Measurements from ENCODE around the gene CTXND2.
"Not testable (repeated sequence)": the region's sequence is repeated elsewhere in the genome, so short reads cannot be mapped to it uniquely, and the experiment has no call there.

CTXND2 gene

DNA sequence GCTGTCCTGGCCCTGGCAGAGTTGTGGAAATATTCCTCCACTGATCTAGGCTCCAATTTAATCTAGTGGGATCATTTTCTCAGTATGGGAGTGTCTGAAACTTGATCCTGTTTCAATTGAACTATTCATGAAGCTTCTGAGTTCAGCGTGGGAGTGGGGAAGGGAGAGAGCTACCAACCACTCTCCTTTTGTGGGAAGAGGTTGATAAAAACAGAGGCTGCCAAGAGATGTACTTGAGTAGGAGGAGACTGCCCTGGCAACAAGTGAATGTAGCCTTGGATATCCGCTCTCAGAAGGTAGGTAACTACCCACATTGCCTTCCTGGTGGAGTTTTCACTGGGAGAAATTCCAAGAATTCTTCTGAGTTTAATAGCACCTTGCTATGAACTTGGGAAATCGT lies at the start of gene CTXND2:
Gene CTXND2, plus strand, starts transcription at position 119 of the 400 bp plus-strand sequence. CDS start 25,179 bp downstream, outside the sequence.
- no peak for DNase-seq

- DNase-seq = not testable (repeated sequence)
Observed at GRCh38 chr1:150840850-150841249, 46.1 kb upstream of the CTXND2 start.

DNA sequence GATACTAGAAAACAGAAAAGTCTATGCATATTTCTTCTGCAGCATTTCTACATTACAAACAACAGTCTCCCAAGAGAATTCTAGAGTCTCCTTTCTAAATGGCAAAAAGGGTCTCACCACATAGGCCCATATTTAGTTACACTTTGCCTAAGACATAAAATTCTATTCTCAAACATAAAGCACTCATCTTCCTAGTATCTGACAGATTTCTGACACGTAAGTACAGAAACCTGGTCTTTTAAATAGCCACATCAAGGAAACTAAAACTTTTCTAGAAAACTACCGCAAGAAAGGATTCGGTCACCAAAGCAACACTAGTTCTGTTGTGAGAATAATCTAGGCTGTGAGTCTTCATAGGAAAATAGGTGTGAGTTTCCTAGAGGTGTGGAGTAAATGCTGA lies 45.3 kb upstream of the CTXND2 start:
- DNase-seq = no peak

DNA sequence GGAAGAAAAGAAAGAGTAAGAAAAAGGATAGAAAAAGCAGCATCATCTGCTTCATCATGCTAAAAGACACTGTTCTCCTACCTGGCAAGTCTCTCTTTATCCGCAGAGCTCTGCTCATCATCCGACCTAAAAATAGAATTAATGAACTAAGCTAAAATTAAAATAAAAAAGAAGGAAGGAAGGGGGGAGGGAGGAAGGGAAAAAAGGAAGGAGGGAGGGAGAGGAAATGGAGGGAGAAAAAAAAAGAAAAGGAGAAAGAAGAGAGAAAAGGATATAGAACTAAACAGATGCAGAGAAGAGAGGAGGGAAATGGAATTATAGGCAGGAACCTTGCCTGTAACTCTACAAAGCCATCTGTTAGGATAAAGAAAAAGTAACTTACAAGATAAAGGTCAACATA lies 44.6 kb upstream of the CTXND2 start:
- DNase-seq = no peak

- DNase-seq = no peak
Observed at GRCh38 chr1:150842964-150843363, 44.0 kb upstream of the CTXND2 start.

DNA sequence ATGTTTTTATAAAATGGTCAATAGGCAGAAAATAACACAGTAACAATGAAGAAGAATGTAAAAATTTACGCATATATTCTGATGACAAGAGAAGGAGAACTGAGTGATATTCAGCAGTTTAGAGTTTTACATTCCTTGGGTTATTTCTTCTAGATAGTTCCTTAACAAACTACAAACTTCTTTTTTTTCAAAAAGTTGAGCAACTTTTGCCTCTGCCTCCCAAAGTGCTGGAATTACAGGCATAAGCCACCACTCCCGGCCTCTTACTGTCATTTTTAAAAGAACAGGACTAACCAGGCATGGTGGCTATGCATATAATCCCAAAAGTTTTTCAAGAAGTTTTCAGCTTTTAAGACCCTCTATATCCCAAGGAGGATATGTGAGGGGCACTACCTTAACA lies 43.5 kb upstream of the CTXND2 start:
- DNase-seq = no peak

DNA sequence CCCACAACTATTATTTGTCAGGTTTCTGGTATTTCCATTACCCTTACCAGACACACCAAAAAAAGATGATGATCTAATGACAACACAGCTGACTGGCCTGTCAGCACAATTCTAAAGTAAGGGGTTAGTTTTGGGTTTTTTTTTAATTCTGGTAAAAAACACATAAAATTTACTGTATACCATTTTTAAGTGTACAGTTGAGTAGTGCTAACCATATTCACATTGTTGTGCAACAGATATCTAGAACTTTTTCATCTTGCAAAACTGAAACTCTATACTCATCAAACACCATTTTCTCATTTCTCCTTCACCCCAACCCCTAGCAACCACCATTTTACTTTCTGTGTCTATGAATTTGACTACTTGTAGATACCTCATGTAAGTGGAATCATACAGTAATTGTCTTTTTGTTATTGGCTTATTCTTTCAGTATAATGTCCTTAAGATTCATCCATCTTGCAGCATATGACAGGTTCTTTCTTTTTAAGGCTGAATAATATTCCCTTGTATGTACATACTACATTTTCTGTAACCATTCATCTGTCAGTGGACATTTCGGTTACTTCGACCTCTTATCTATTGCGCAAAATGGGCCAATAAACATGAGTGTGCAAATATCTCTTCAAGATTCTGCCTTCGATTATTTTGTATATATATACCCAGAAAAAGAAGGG lies 40.3 kb upstream of the CTXND2 start:
- no peak for DNase-seq

DNA sequence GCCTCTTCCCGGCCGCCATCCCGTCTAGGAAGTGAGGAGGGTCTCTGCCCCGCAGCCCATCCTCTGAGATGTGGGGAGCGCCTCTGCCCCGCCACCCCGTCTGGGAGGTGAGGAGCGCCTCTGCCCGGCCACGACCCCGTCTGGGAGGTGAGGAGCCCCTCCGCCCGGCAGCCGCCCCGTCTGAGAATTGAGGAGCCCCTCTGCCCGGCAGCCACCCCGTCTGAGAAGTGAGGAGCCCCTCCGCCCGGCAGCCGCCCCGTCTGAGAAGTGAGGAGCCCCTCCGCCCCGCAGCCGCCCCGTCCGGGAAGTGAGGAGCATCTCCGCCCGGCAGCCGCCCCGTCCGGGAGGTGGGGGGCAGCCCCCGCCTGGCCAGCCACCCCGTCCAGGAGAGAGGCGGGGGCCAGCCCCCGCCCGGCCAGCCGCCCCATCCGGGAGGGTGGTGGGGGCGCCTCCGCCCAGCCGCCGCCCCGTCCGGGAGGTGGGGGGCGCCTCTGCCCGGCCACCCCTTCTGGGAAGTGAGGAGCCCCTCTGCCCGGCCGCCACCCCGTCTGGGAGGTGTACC lies 36.1 kb upstream of the CTXND2 start:
- DNase-seq = not testable (repeated sequence)

DNA sequence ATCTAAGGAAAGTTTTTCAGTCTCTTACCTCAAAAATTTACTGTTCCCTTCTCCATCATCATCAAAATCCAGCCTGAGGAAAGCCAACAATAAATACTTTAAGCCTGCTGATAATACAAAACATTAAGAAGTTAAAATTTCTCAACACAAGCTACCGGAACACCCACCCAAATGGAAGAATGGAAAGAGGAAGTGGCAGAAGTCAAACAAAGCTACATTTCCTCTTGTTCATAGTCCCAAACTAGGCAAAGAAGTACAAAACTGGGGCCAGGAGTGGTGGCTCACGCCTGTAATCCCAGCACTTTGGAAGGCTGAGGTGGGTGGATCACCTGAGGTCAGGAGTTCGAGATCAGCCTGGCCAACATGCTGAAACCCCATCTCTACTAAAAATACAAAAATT lies 34.2 kb upstream of the CTXND2 start:
- DNase-seq = not testable (repeated sequence)

- no peak for DNase-seq
Observed at GRCh38 chr1:150863724-150864123, 23.2 kb upstream of the CTXND2 start.

DNA sequence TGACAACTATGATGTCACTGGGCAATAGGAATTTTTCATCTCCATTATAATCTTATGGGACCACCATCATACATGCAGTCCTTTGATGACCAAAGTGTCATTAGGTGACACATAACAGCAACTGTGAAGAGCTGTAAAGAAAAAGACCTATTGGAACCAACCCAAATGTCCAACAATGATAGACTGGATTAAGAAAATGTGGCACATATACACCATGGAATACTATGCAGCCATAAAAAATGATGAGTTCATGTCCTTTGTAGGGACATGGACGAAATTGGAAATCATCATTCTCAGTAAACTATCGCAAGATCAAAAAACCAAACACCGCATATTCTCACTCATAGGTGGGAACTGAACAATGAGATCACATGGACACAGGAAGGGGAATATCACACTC lies 22.7 kb upstream of the CTXND2 start:
- DNase-seq = not testable (repeated sequence)

- no peak for DNase-seq
Observed at GRCh38 chr1:150869683-150870082, 17.3 kb upstream of the CTXND2 start.

- DNase-seq = no peak
Observed at GRCh38 chr1:150872572-150872971, 14.4 kb upstream of the CTXND2 start.

GRCh38 chr1:150873521-150873920 lies 13.4 kb upstream of the CTXND2 start:
- no peak for DNase-seq

DNA sequence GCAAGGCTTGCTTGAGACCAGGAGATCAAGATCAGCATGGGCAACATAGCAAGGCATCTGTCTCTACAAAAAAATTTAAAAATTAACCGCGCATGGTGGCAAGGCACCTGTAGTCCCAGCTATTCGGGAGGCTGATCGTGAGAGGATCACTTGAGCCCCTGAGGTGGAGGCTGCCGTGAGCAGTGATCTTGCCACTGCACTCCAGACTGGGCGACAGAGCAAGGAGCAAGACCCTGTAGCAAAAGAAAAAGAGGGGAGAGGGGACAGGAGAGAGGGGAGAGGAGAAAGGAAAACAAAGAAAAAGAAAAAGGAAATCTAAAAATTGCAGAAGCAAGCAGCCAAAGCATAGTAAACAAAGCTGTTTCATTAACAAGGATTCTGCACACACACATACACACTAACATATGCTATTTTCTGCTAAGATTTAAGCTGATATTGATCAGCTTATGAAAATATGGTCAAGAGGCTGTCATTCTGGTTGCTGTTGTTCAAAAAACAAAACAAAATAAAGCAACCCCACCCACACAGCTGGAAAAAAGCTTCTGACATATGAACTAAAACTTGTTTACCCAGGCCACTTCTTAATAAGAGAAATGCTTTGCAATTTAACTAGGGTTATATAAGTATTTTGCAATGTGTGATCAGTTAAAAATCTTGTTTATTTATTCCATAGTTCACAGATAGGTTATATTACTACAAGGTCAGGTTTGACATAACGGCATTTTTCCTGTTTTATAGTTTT lies 12.3 kb upstream of the CTXND2 start:
- no peak for DNase-seq

GRCh38 chr1:150875197-150876118 lies 11.5 kb upstream of the CTXND2 start:
- DNase-seq = no peak

DNA sequence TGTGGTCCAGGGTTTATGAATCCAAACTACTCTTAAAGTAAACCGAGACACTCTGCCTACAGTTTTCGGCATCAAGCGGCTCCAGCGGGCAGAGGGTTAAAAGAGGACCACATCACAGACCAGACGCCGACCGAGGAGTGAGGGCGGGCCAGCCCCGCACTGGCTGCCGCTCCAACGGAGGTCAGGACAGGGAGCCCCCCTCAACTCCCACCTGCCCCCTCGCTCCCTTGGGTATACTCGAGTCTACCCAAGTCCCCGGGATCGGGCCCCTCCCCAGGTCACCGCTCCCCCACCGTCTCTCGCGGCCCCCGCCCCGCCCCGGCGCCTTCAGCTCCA lies 10.8 kb upstream of the CTXND2 start:
- DNase-seq = no peak

DNA sequence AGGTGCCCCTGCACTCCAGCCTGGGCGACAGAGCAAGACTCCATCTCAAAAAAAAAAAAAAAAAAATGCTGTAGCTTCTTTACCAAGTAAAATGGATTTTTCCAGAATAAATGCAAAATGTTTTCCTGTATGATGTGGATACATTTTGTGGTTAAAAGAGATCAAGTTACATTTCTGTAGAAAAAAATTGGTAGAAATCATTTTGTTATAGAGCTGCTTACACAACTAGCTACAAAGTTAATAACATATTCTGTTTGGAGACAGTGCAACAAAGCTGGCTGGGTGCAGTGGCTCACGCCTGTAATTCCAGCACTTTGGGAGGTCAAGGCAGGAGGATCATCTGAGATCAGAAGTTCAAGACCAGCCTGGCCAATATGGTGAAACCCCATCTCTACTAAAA lies 8.0 kb upstream of the CTXND2 start:
- DNase-seq = not testable (repeated sequence)

DNA sequence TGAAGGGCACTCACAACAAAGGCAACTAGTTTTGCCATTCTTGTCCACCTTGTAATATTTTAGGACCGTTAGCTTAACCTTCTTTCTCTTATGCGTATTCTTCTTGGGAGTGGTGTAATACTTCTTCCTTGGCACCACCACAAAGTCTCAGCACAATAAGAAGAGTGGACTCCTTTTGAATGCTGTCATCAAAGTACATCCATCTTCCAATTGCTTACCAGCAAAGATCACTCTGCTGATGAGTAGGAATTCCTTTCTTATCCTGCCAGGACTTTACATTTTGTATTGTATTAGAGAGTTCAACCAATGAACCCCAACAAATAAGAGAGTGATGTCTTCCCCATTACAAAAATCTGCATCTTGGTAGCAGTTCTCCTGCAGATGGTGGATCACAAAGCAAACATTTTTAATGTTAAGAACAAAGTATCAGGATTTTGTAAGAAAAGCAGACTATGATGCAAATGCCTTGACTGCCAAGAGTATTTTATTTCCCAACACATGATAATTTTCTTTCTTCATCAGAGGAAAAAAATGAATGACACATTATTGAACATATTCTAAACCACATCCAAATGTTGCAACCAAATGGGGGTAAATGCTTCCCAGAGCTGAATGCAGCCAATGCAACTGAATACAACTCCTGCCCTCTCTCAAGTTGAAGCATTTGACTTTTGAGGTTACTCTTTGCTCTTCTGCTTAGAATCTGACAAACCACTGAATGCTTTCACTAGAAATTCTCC lies 5.4 kb upstream of the CTXND2 start:
- no peak for DNase-seq

DNA sequence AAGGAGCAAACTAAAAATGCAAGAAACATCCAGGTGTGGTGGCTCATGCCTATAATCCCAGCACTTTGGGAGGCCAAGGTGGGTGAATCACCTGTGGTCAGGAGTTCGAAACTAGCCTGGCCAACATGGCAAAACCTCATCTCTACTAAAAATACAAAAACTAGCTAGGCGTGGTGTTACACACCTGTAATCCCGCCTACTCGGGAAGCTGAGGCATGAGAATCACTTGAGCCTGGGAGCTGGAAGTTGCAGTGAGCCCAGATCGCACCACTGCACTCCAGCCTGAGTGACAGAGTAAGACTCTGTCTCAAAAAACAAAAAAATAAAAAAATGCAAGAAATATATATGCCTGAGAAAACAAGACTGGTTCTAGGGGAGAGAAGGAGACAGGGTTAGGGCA lies 3.8 kb upstream of the CTXND2 start:
- not testable (repeated sequence) for DNase-seq

DNA sequence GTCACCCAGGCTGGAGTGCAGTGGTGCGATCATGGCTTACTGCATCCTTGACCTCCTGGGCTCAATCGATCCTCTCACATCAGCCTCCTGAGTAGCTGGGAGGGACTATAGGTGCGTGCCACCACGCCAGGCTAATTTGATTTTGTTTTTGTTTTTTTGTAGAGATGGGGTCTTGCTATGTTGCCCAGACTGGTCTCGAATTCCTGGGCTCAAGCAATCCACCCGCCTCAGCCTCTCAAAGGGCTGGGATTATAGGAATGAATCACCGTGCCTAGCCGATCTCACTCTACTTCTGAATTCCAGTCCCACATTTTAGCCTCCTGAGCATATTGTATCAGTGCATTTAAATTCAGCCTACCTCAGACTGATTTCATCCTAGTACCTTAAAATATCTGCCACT lies 1.8 kb downstream of the CTXND2 start:
- no peak for DNase-seq

- DNase-seq = no peak
Observed at GRCh38 chr1:150890033-150890416, 3.1 kb downstream of the CTXND2 start.

All from NCI-H187 (cell line).